HL-60/S4 treated with retinoic acid at 250 ng/mL for 4 days and 3 days (cell line): ENCODE data around the gene C14orf39.

Experiments used
- in situ Hi-C: fragments of 300-500 bp; cut with MboI; formaldehyde crosslinking; loops from 2 replicates; pipeline ENCODE4 v1.7.0; 2022; ENCODE audit warnings: low sequenced_read_pairs

The C14orf39 gene

GRCh38 chr14:60485598-60486251, at the start of gene C14orf39:
TSS of gene C14orf39 (minus strand) at chr14:60486063. CDS start at chr14:60485078, 985 bp downstream.
- in situ Hi-C loops = no loop called here

GRCh38 chr14:60532442-60532841, 46.6 kb upstream of the C14orf39 start:
- in situ Hi-C loops = no loop called here

- in situ Hi-C loops = no loop called here
Observed at GRCh38 chr14:60515511-60516289, 29.8 kb upstream of the C14orf39 start.

- in situ Hi-C loops = no loop called here
Observed at GRCh38 chr14:60514741-60515491, 29.1 kb upstream of the C14orf39 start.

- in situ Hi-C loops = no loop called here
Observed at GRCh38 chr14:60514378-60514740, 28.5 kb upstream of the C14orf39 start.

- in situ Hi-C loops = no loop called here
Observed at GRCh38 chr14:60512973-60513571, 27.2 kb upstream of the C14orf39 start.

GRCh38 chr14:60512126-60512525, 26.3 kb upstream of the C14orf39 start:
- in situ Hi-C loops = no loop called here

GRCh38 chr14:60510951-60511599, 25.2 kb upstream of the C14orf39 start:
- in situ Hi-C loops = no loop called here

- in situ Hi-C loops = no loop called here
Observed at GRCh38 chr14:60510254-60510950, 24.5 kb upstream of the C14orf39 start.

GRCh38 chr14:60509438-60510253, 23.8 kb upstream of the C14orf39 start:
- in situ Hi-C loops = no loop called here

GRCh38 chr14:60508707-60509437, 23.0 kb upstream of the C14orf39 start, which contains the start of gene SIX6:
TSS of gene SIX6 (plus strand) at chr14:60509146. CDS start at chr14:60509399, 253 bp downstream.
- in situ Hi-C loops = no loop called here

GRCh38 chr14:60508363-60508706, 22.5 kb upstream of the C14orf39 start:
- in situ Hi-C loops = no loop called here

- in situ Hi-C loops = no loop called here
Observed at GRCh38 chr14:60506985-60507829, 21.3 kb upstream of the C14orf39 start.

- in situ Hi-C loops = no loop called here
Observed at GRCh38 chr14:60506462-60506984, 20.7 kb upstream of the C14orf39 start.

- in situ Hi-C loops = no loop called here
Observed at GRCh38 chr14:60506010-60506409, 20.1 kb upstream of the C14orf39 start.

GRCh38 chr14:60505448-60505847, 19.6 kb upstream of the C14orf39 start:
- in situ Hi-C loops = no loop called here

GRCh38 chr14:60502541-60502940, 16.7 kb upstream of the C14orf39 start:
- in situ Hi-C loops = no loop called here

GRCh38 chr14:60495946-60496345, 10.1 kb upstream of the C14orf39 start:
- in situ Hi-C loops = no loop called here
